BE2C (cell line): ENCODE measurements around the gene FHOD3.
"Not testable (repeated sequence)": the region's sequence is repeated elsewhere in the genome, so short reads cannot be mapped to it uniquely, and the experiment has no call there.

Source experiments
- DNase-seq: peaks from one replicate; pipeline ENCODE4 v3.0.0-alpha.2; 2020
- H3K27me3 ChIP-seq: fragments of 250-450 bp; sonication (Bioruptor Pico); 2 replicates; pipeline ENCODE4 v1.5.1; 2020; ENCODE audit warnings: mild to moderate bottlenecking
- H3K36me3 ChIP-seq: fragments of 250-450 bp; sonication (Bioruptor Pico); 2 replicates; pipeline ENCODE4 v1.5.1; 2020; ENCODE audit warnings: mild to moderate bottlenecking
- H3K4me1 ChIP-seq: fragments of 250-450 bp; sonication (Bioruptor Pico); 2 replicates; pipeline ENCODE4 v1.5.1; 2020
- H3K4me3 ChIP-seq: 2 replicates; pipeline ENCODE4 v1.5.1; 2011; ENCODE audit warnings: low read depth, low read length
- H3K9me3 ChIP-seq: fragments of 250-450 bp; sonication (Bioruptor Pico); 2 replicates; pipeline ENCODE4 v1.5.1; 2020
- TF ChIP-seq, protein P1 (sequence below): IDR thresholded peaks from 2 replicates; pipeline ENCODE4 v1.5.1; 2012; ENCODE audit warnings: mild to moderate bottlenecking, low read depth, low read length

Gene FHOD3

DNA sequence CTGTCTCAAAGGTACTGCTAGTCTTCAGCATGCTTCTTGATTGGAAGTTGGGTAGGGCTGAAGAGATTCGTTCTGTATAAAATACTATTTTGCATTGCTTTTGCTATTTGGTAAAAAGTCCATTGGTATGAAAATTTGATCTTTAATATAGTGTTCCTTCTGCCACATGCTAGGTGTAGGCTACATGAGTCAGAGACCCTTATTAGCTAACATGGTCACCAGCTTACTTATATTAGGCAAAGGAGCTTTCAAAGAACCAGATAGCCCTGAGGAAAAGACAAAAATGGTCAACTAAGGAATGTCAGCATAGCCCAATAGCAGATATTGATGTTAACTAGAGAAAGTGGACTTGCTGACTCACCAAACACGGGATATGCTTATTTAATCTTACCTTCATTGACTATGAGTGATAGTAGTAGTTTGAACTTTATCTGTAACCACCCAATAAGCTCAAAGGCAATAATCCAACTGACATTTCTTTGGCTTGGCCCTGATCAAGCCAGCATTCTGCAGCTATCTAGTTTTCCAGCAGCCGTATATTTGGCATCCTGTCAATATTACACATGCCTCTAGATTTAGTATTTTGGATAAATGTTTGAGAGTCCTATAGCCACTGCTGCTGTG, 421.3 kb downstream of the FHOD3 start:
- H3K4me3 ChIP-seq, result no peak overlapping the region
- no peaks in the 10 kb centered on the region for H3K36me3 ChIP-seq
- no peaks in the 10 kb centered on the region for H3K4me1 ChIP-seq
- no peak for DNase-seq
- H3K9me3 ChIP-seq, result no peaks in the 10 kb centered on the region
- TF ChIP-seq, protein P1, sequence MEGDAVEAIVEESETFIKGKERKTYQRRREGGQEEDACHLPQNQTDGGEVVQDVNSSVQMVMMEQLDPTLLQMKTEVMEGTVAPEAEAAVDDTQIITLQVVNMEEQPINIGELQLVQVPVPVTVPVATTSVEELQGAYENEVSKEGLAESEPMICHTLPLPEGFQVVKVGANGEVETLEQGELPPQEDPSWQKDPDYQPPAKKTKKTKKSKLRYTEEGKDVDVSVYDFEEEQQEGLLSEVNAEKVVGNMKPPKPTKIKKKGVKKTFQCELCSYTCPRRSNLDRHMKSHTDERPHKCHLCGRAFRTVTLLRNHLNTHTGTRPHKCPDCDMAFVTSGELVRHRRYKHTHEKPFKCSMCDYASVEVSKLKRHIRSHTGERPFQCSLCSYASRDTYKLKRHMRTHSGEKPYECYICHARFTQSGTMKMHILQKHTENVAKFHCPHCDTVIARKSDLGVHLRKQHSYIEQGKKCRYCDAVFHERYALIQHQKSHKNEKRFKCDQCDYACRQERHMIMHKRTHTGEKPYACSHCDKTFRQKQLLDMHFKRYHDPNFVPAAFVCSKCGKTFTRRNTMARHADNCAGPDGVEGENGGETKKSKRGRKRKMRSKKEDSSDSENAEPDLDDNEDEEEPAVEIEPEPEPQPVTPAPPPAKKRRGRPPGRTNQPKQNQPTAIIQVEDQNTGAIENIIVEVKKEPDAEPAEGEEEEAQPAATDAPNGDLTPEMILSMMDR, result no peak
- no peaks in the 10 kb centered on the region for H3K27me3 ChIP-seq

DNA sequence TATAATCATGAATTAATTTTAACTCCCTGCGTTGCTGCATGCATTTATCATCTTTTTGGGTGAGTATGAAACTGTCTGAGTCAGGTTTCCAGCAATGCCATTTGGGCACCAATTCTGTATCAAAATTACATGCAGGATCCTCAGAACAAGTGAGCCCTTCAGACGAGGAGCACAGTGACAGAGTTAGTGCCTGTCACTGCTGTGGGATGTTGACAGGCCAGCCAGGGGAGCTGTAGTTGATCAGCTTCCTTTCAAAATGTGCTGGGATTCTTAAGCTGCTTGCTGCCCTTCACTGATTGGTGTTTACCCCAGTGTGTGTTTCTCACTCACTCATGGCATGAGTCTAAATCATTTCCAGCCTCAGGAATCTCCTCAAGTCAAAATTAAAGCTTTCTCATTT, 422.1 kb downstream of the FHOD3 start:
- H3K4me1 ChIP-seq, result no peaks in the 10 kb centered on the region
- DNase-seq, result no peak
- H3K4me3 ChIP-seq, result no peak overlapping the region
- no peaks in the 10 kb centered on the region for H3K27me3 ChIP-seq
- H3K36me3 ChIP-seq, result no peaks in the 10 kb centered on the region
- H3K9me3 ChIP-seq, result no peaks in the 10 kb centered on the region
- TF ChIP-seq, protein P1, result no peak

DNA sequence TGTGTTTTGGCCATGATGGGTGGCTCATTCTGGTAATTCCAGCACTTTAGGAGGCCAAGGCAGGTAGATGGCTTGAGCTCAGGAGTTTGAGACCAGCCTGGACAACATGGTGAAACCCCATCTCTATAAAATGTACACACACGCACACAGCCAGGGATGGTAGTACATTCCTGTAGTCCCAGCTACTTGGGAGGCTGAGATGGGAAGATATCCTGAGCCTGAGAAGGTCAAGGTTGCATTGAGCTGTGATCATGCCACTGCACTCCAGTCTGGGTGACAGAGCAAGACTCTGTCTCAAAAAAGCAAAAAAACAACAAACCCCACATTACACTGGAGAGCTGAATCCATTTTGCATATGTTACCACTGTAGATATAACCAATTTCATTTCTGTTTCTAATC, 423.8 kb downstream of the FHOD3 start:
- H3K4me1 ChIP-seq, H3K27me3 ChIP-seq, H3K36me3 ChIP-seq, DNase-seq, H3K4me3 ChIP-seq, H3K9me3 ChIP-seq: not testable (repeated sequence)

DNA sequence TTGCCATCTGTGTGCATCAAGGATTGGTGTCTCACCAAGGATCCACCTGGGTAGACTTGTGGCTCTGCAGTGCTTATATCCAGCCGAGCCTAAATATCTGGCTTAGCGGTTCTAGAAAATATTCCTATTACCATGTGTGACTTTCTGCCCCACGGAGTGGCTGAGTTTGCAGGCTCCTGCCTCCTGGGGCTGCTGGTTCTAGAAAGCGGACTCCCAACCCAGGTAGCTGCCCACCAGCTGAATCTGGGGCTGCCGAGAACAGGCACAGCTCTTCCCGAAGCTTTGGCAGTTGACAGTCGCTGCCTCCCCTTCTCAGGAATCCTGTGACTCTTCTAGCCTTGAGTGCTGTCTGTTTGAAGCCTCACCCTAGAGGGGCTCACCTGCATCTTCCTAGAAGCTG, 426.7 kb downstream of the FHOD3 start:
- H3K4me3 ChIP-seq, result no peak overlapping the region
- H3K9me3 ChIP-seq, result no peaks in the 10 kb centered on the region
- DNase-seq, result no peak
- TF ChIP-seq, protein P1, result no peak
- H3K36me3 ChIP-seq, result no peaks in the 10 kb centered on the region
- H3K27me3 ChIP-seq, result no peaks in the 10 kb centered on the region
- H3K4me1 ChIP-seq, result no peaks in the 10 kb centered on the region

DNA sequence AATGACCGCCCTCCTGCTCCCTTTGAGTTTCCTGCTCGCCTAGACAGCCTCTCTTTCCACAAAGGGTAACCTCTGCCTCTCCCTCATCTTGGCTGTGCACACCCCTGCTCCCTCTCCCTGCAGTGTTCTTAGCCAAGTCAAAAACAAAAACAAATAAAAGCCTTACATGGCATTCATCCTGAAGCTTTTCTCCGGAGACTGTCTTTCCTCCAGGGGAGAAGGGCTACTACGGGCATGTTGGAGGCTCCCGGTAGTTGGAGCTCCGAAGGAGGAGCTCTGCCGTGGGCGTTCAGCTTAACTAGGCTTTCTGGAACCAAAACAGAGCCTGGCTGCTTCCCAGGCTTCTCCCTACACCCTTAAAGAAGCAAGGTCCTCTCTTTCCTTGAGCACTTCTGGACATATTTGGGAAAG, 427.1 kb downstream of the FHOD3 start:
- TF ChIP-seq, protein P1, result no peak
- no peaks in the 10 kb centered on the region for H3K36me3 ChIP-seq
- H3K4me3 ChIP-seq, result no peak overlapping the region
- H3K9me3 ChIP-seq, result no peaks in the 10 kb centered on the region
- no peaks in the 10 kb centered on the region for H3K27me3 ChIP-seq
- no peaks in the 10 kb centered on the region for H3K4me1 ChIP-seq
- DNase-seq, result no peak

DNA sequence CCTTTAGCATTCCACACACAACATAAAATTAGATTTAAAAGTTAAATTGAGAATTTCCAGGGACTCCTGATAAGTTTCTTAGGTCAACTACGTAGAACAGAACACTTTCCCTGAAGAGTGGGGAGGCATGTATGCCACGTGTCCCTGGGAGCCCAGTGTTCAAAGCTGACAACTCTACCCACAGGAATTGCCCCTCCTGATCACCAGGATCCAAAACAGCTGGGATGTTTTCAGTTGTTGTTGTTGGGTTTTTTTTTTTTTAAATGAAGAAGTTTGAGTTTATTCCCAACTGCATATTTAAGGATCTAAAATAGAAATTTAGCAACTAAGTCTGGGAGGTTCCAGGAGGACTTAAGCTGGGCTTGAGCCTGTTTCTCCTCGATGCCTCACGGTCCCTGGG, 430.8 kb downstream of the FHOD3 start:
- Histone ChIP-seq H3K27me3 (no peaks in the 10 kb centered on the region), H3K9me3 (no peaks in the 10 kb centered on the region), H3K4me1 (no peaks in the 10 kb centered on the region), H3K4me3 (no peak overlapping the region), H3K36me3 (no peaks in the 10 kb centered on the region)
- TF ChIP-seq, protein P1, result no peak
- DNase-seq, result no peak

DNA sequence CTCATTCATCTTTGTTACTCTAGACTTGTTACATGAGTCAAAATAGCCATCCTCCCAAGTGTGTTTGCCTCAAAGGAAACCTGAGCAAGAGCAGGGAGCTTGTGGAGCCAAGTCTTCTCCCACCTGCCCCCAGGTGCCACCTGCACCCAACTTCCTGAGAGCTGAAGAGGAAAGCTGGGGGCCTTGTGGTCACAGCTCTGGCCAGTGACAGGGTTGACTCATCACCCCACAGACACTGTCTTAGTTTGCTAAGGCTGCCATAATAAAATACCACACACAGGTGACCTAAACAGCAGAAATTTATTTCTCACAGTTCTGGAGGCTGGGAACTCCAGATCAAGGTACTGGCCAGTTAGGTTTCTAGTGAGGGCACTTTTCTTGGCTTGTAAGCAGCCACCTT, 431.7 kb downstream of the FHOD3 start:
- H3K4me1 ChIP-seq, result no peaks in the 10 kb centered on the region
- no peaks in the 10 kb centered on the region for H3K9me3 ChIP-seq
- no peak for DNase-seq
- no peak overlapping the region for H3K4me3 ChIP-seq
- no peaks in the 10 kb centered on the region for H3K27me3 ChIP-seq
- TF ChIP-seq, protein P1, result no peak
- no peaks in the 10 kb centered on the region for H3K36me3 ChIP-seq
